Left forelimb (tissue), 1 donor: ENCODE data around the gene HSD11B2.
A peak's percentile ranks its signal among the peaks of the same experiment; 100 is the strongest.

ENCODE experiments used
- DNase-seq: peaks from one replicate; pipeline ENCODE4 v3.0.0-alpha.2; 2018; ENCODE audit warnings: low spot score

The HSD11B2 gene

DNA sequence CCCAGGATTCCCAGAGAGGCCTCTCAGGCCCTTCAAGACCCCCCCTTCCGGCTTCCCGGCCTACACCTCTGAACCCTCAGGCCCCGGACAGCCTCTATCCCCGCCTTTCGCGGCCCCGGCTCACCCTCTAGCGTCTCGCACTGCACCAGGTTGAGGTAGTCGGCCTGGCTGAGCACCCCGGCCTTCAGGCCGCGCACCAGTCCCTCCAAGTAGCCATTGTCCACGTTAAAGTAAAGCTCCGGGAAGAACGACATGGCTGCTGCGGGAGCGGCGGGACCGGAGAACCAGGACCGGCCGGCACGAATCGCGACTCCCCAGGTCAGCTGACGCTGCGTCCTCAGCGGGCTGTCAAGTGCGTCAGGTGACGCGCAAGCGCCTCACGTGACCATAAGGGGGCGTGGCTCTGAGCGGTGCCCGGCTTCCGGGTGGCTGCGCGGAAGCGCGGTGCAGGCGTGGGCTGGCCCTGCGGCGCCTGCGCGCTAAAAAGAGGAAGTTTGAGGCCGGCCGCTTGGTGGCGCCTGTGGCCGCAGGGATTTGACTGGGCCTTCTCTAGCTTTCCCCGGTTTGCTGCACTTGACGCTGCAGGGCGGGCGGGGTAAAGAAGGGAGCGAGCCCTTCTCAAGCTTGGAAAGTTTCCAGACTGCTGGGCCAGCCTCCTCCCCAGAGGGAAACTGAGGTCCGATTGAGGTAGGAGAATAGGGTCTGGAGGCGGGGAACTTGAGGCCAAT lies 50.1 kb downstream of the HSD11B2 start, which contains the start of gene ATP6V0D1:
Gene ATP6V0D1 (minus strand): TSS at position 325 of the 728 bp plus-strand sequence. CDS start 71 bp downstream, at position 254.
- peak; percentile 100 for DNase-seq

DNA sequence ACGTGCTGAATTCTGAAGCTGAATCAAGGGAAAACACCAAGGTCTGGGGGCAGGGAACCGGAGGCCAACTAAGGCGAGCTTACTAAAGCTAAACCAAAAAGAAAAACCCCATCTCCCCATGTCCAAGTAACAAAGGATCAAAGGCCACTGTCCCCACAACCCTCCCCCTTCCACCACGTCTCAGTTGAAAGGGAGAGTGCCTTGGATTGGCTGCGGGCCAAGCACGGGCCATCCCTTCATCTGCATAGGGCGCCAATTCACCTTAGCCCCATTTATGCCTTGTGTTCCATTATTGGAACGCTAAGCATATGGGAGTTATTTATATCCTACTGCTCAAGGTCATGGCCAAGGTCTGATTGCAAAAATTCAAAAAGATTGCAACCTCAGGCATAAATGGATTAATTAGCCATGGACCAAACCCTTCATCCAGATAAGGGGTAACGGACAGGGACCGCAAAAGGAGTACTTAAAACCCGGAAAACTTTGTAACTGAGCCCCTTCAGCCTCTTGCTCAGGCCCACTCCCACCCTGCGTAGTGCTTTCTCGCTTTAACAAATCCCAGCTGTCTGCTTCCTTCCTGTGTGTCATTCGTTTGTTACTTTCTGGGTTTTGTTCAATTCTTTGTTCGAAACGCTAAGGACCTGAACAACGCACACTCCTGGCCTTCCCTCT lies 50.8 kb downstream of the HSD11B2 start:
- no peak for DNase-seq

DNA sequence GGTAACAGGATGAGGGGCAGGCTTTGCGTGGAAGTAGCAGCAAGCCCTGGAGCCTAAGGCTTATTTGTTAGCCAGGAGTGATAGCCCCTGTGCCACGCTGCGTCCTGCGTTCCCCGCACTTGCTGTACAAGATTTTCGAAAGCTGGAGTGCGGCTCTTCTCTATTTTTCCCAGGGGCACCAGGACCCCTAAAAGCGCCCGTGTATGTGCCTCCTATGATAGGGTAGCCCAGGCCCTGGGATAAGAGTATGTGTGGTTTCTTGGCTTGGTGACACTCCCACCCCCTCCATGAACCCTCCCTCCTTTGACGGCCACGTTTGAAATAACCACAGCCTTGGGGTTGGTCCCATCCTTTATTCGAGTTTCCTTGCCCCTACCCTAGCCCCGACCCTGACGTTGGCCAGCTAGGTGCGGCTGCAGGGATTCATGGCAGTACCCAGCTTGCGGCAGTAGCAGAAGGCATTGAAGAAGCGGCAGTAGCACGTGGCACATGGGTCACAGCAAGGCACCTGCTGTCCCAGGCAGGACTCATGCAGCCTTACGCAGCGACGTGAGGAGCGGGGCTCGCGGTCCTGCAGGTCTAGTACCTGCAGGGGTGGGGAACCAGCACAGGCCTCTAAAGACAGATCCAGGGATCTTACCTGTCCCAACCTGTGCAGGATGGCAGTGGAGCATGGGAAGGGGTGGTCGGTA lies 51.5 kb downstream of the HSD11B2 start:
- DNase-seq, result no peak

DNA sequence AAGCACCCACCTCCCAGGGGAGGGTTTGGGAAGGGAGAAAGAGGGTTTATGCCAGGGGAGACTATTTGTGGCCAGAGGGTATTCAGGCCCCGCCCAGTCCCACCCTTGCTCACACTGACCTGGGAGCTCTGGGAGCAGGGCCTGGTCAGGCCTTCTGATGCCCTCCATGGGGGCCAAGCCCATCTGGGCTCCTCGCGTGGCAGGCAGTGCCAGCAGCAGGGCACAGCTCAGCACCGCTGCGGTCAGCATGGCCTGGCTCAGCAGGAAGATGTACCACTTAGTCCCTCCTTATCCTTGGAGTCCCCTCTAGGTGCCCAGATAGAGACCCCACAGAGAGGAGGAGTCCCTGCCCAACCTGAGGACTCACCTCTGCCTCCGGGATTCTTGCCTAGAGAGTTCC lies 52.2 kb downstream of the HSD11B2 start, which contains the start of gene AGRP:
Gene AGRP (minus strand): TSS at position 398 of the 400 bp plus-strand sequence. CDS start 149 bp downstream, at position 249.
- DNase-seq, result no peak

DNA sequence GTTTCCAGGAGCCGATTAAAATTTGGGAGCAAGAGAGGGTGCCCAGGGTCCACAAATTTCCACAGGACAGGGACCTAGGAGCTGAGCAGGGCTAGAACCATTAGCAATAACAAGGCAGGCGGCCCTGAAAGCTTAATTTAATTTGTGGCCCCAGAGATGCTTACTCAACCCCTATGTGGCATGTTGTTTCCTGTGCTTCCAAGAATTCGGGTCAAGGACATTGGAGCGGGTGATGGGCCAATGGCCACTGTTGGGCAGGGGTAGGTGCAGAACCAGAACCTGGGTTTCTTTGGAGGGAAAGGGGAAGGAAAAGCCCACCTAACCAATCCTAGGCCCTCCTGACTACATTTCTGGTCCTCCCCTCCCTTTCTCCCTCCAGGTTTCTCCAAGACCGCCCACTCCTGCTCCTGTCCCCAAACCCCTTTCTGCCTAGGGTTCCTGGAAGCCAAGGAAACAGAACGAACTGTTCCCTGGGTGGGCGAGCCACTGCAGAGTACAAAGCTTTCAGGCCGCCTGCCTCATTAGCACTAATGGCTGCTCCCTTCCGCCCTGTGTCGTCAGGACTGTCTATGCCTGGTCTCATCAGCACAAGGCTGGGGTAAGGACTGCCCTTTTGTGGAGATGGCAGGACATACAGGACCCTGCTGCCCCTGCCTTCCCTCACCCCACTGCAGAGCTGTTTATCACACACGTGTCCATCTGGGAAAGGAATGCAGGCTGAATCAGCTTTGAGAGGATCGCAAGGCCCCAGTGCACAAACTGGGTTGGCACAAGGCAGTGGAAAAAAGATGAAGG lies 53.0 kb downstream of the HSD11B2 start:
- DNase-seq, result no peak

DNA sequence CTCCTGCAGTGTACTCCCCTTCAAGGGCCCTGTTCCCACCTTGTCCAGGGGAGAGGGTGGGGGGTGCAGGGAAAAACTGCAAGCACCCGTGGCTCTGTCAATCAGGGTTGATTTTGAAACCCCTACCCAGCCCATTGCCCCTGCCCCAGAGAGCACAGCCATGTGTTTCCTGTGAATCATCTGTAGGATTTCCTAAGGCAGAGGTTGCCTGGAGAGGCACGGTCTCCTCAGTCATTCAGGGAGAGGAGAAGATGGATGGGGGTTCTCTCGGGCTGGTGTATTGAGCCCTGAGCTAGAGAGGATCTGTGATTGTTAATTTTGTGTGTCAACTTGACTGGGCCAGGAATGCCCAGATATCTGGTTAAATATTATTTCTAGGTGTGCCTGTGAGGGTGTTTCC lies 55.9 kb downstream of the HSD11B2 start:
- DNase-seq, result no peak
